Endothelial cell of umbilical vein (primary cell): ENCODE measurements around the gene SUGCT. TPM values are rescaled to one million over a fixed set of nuclear protein-coding genes. Genes with fewer than 3 reads are reported as not detected.

ENCODE experiments used
- BruUV-seq: library from RNA; stranded (reverse); fragments of 400-500 nt; replicated peaks from 2 replicates; lab custom pipeline; 2021; lab: Mats Ljungman, UMichigan
- CTCF ChIA-PET: fragments of 300-600, 350-600 bp; sonication (Branson Sonifier 250); formaldehyde crosslinking; loops from one replicate; lab custom pipeline; 2021; ENCODE audit warnings: antibody characterized with exemption, inconsistent platforms; lab: Charles Lee
- POLR2A ChIA-PET: fragments of 300-600, 350-600 bp; sonication (Branson Sonifier 250); formaldehyde crosslinking; loops from one replicate; lab custom pipeline; 2021; ENCODE audit warnings: antibody characterized with exemption, inconsistent platforms; lab: Charles Lee
- DNase-seq: peaks from one replicate; pipeline ENCODE4 v3.0.0-alpha.2; 2011; ENCODE audit warnings: low read depth, low spot score
- FAIRE-seq: peaks from 2 replicates; lab custom pipeline; 2011; peaks lifted over from hg19 to GRCh38; lab: Jason Lieb, UNC
- H2AFZ ChIP-seq: 2 replicates; pipeline ENCODE4 v1.6.0; 2012; ENCODE audit warnings: low read depth, low read length, control low read depth, inconsistent platforms
- H3K27ac ChIP-seq: 2 replicates; pipeline ENCODE4 v1.5.1; 2011; ENCODE audit warnings: low read depth, mild to moderate bottlenecking, control low read depth, low read length, moderate library complexity; ENCODE audit not compliant: insufficient read depth
- H3K27me3 ChIP-seq, 2 experiments: 2 replicates each; pipeline versions ENCODE4 v1.6.0 to v1.6.1; 2011; ENCODE audit warnings: low read length in 2 of 2, mixed read lengths in 1 of 2; ENCODE audit not compliant: control insufficient read depth in 2 of 2, insufficient read depth in 2 of 2
- H3K36me3 ChIP-seq, 2 experiments: 2 replicates in 1 of 2; 3 replicates in 1 of 2; pipeline ENCODE4 v1.5.1; 2011; ENCODE audit warnings: low read length in 2 of 2, mild to moderate bottlenecking in 1 of 2, moderate library complexity in 1 of 2; ENCODE audit not compliant: control insufficient read depth in 2 of 2, insufficient read depth in 2 of 2; ENCODE audit errors: extremely low read depth in 1 of 2
- H3K4me1 ChIP-seq: 3 replicates; pipeline ENCODE4 v1.5.1; 2011; ENCODE audit warnings: mild to moderate bottlenecking, low read length; ENCODE audit not compliant: control insufficient read depth, insufficient read depth; ENCODE audit errors: extremely low read depth
- H3K4me2 ChIP-seq: 2 replicates; pipeline ENCODE4 v1.6.1; 2011; ENCODE audit warnings: low read length, control low read depth, mixed read lengths; ENCODE audit not compliant: insufficient read depth
- H3K4me3 ChIP-seq, 3 experiments: fragments of 200-600 bp in 1 of 3; sonication (generic), shearing (Covaris generic) in 1 of 3; replicated peaks in 1 of 3; 2 replicates each; pipeline ENCODE4 v1.5.1; 2011 to 2016; ENCODE audit warnings: control low read depth in 3 of 3, low read length in 3 of 3, mild to moderate bottlenecking in 2 of 3, inconsistent platforms in 1 of 3, low read depth in 1 of 3, moderate library complexity in 1 of 3; ENCODE audit not compliant: insufficient read depth in 1 of 3
- H3K79me2 ChIP-seq: 2 replicates; pipeline ENCODE4 v1.6.0; 2012; ENCODE audit warnings: low read length, inconsistent platforms; ENCODE audit not compliant: control insufficient read depth, insufficient read depth
- H3K9ac ChIP-seq: replicated peaks from 2 replicates; pipeline ENCODE3; 2011; ENCODE audit warnings: low read length, control low read depth; ENCODE audit not compliant: insufficient read depth; ENCODE audit errors: extremely low read depth
- H3K9me1 ChIP-seq: replicated peaks from 3 replicates; pipeline ENCODE4 v1.6.0; 2011; ENCODE audit warnings: mild to moderate bottlenecking, low read length; ENCODE audit not compliant: control insufficient read depth, insufficient read depth; ENCODE audit errors: extremely low read depth
- H3K9me3 ChIP-seq: replicated peaks from 2 replicates; pipeline ENCODE4 v1.5.1; 2012; ENCODE audit warnings: low read length, inconsistent platforms; ENCODE audit not compliant: control insufficient read depth, insufficient read depth
- H4K20me1 ChIP-seq: replicated peaks from 2 replicates; pipeline ENCODE3; 2011; ENCODE audit warnings: mild to moderate bottlenecking, low read length; ENCODE audit not compliant: control insufficient read depth, insufficient read depth; ENCODE audit errors: extremely low read depth
- EZH2 ChIP-seq: IDR thresholded peaks from 2 replicates; pipeline ENCODE4 v1.6.1; 2012; ENCODE audit warnings: borderline replicate concordance, low read depth, mild to moderate bottlenecking, moderate library complexity, low read length, inconsistent platforms; ENCODE audit not compliant: severe bottlenecking
- FOS ChIP-seq: IDR thresholded peaks from 2 replicates; pipeline ENCODE4 v1.6.1; 2011; ENCODE audit warnings: mild to moderate bottlenecking, low read length, moderate library complexity, borderline replicate concordance; ENCODE audit not compliant: insufficient read depth
- GATA2 ChIP-seq: IDR thresholded peaks from 2 replicates; pipeline ENCODE4 v1.7.0; 2011; ENCODE audit warnings: low read depth, mild to moderate bottlenecking, moderate library complexity, mixed read lengths, low read length; ENCODE audit not compliant: insufficient read length, insufficient read depth
- JUN ChIP-seq: IDR thresholded peaks from 2 replicates; pipeline ENCODE4 v1.6.1; 2011; ENCODE audit warnings: borderline replicate concordance, low read depth; ENCODE audit not compliant: insufficient read length, insufficient read depth
- MAX ChIP-seq: IDR thresholded peaks from 2 replicates; pipeline ENCODE4 v1.6.1; 2011; ENCODE audit not compliant: insufficient read depth, insufficient read length
- MYC ChIP-seq: IDR thresholded peaks from one replicate; pipeline ENCODE4 v1.6.1; 2011; ENCODE audit warnings: mild to moderate bottlenecking, low read depth, low read length
- POLR2A ChIP-seq: IDR thresholded peaks from 2 replicates; pipeline ENCODE4 v1.6.1; 2012; ENCODE audit warnings: low read depth, mild to moderate bottlenecking, control low read depth, low read length
- POLR2AphosphoS5 ChIP-seq: IDR thresholded peaks from 2 replicates; pipeline ENCODE4 v1.6.1; 2012; ENCODE audit warnings: low read depth, mild to moderate bottlenecking, control low read depth, low read length, moderate library complexity; ENCODE audit not compliant: insufficient read depth
- dilution Hi-C: fragments of 300-500 bp; cut with MboI; formaldehyde crosslinking; loops from one replicate; pipeline ENCODE4 v1.15.0; 2019; ENCODE audit warnings: low sequenced_read_pairs; ENCODE audit not compliant: extremely low pct_ligation_motif_present
- intact Hi-C: fragments of 100-400 bp; cut with micrococcal nuclease; formaldehyde crosslinking; loops from one replicate; pipeline ENCODE4 v1.10.0; 2022
- polyA plus RNA-seq, 4 experiments: library from polyadenylated mRNA; depleted of rRNA in 3 of 4; stranded (reverse) in 3 of 4; unstranded in 1 of 4; fragments of >200 nt; gene quantifications; 2 replicates each; pipeline versions ENCODE4 v1.2.1 to v1.2.3, GENCODE V29; 2011 to 2012; ENCODE audit warnings: missing spikeins in 1 of 4
- total RNA-seq: library from RNA; stranded (reverse); gene quantifications from 2 replicates; pipeline ENCODE4 v1.2.3, GENCODE V29; 2021
- TF ChIP-seq, protein P1 (sequence below), 2 donors: IDR thresholded peaks; 1 replicate in 1 of 2; 2 replicates in 1 of 2; pipeline ENCODE4 v1.5.1; 2011; ENCODE audit warnings: low read length in 2 of 2, mild to moderate bottlenecking in 2 of 2, moderate library complexity in 2 of 2, control low read depth in 1 of 2, inconsistent platforms in 1 of 2, low read depth in 1 of 2; ENCODE audit not compliant: insufficient read depth in 1 of 2; ENCODE audit errors: extremely low read depth in 1 of 2

The SUGCT gene
- total and polyA plus RNA-seq, 2 donors (not counting 3 experiments of a cell fraction or from before 2014, with no cell fraction given) = 1.2 to 1.4 TPM

GRCh38 chr7:40177071-40177470, 42.3 kb downstream of the SUGCT start:
- no peaks in the 10 kb centered on the region for H3K9me1 ChIP-seq
- no peak overlapping the region for H3K4me3 ChIP-seq
- no peak for TF ChIP-seq JUN
- TF ChIP-seq EZH2 = no peak
- TF ChIP-seq, protein P1, sequence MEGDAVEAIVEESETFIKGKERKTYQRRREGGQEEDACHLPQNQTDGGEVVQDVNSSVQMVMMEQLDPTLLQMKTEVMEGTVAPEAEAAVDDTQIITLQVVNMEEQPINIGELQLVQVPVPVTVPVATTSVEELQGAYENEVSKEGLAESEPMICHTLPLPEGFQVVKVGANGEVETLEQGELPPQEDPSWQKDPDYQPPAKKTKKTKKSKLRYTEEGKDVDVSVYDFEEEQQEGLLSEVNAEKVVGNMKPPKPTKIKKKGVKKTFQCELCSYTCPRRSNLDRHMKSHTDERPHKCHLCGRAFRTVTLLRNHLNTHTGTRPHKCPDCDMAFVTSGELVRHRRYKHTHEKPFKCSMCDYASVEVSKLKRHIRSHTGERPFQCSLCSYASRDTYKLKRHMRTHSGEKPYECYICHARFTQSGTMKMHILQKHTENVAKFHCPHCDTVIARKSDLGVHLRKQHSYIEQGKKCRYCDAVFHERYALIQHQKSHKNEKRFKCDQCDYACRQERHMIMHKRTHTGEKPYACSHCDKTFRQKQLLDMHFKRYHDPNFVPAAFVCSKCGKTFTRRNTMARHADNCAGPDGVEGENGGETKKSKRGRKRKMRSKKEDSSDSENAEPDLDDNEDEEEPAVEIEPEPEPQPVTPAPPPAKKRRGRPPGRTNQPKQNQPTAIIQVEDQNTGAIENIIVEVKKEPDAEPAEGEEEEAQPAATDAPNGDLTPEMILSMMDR (IDR thresholded peaks at IDR 0.05; ENCODE audit: extremely low read depth in 1 of 2, insufficient read depth in 1 of 2, low read depth in 1 of 2, low read length in 2 of 2) = no peak
- TF ChIP-seq POLR2AphosphoS5 = no peak
- TF ChIP-seq GATA2 = no peak
- no peak for TF ChIP-seq MAX
- TF ChIP-seq MYC = no peak
- no peak for TF ChIP-seq POLR2A
- no peak for TF ChIP-seq FOS
- no TSS peak for BruUV-seq
- H3K27ac ChIP-seq = no peak overlapping the region
- intact Hi-C loops = no loop called here
- H3K4me1 ChIP-seq = no peaks in the 10 kb centered on the region
- H3K4me2 ChIP-seq = no peak overlapping the region
- no peak for DNase-seq
- H3K9me3 ChIP-seq = no peaks in the 10 kb centered on the region
- POLR2A ChIA-PET = no interaction called here
- H3K27me3 ChIP-seq = no peaks in the 10 kb centered on the region
- H4K20me1 ChIP-seq = no peaks in the 10 kb centered on the region
- H3K36me3 ChIP-seq = no peaks in the 10 kb centered on the region
- no peak overlapping the region for H3K9ac ChIP-seq
- FAIRE-seq = no peak
- H3K79me2 ChIP-seq = no peaks in the 10 kb centered on the region
- H2AFZ ChIP-seq = no peak overlapping the region
- CTCF ChIA-PET = interaction anchor here (0.6 to 1.2 kb wide), 2 partner anchors 14 to 333 kb away, joined by 3 to 5 read pairs; no protein-coding TSS in a partner anchor
- dilution Hi-C loops = no loop called here
